Peyer's patch (tissue), 4 donors: ENCODE data around the gene BICD1.

Source experiments
- CTCF ChIP-seq, 6 experiments: fragments of 450-650 bp in 4 of 6; fragments of 200-600 bp in 2 of 6; sonication (generic) in 1 of 6; IDR thresholded peaks; one replicate each; pipeline ENCODE4 v1.5.1; 2017 to 2019; ENCODE audit warnings: antibody characterized with exemption in 6 of 6, mild to moderate bottlenecking in 3 of 6, moderate library complexity in 1 of 6
- POLR2A ChIP-seq, 2 donors: fragments of 450-650 bp; IDR thresholded peaks; one replicate each; pipeline ENCODE4 v1.5.1; 2017; ENCODE audit warnings: antibody characterized with exemption in 2 of 2, mild to moderate bottlenecking in 2 of 2, moderate library complexity in 2 of 2

GRCh38 chr12:32171211-32171610, 64.6 kb downstream of the BICD1 start:
- no peak for TF ChIP-seq POLR2A (IDR thresholded peaks at IDR 0.05)
- no peak for TF ChIP-seq CTCF (IDR thresholded peaks at IDR 0.05)
